GM12874 (cell line): Measurements from ENCODE around the gene AQP3.

Experiments used
- CTCF ChIP-seq: IDR thresholded peaks from 2 replicates; pipeline ENCODE4 v1.5.1; 2011; ENCODE audit warnings: low read depth, mild to moderate bottlenecking, control low read depth, low read length, moderate library complexity; ENCODE audit not compliant: insufficient read depth

AQP3 gene

GRCh38 chr9:33466565-33467495 lies 19.4 kb upstream of the AQP3 start:
- peak; percentile 99 for TF ChIP-seq CTCF

- TF ChIP-seq CTCF: no peak
Measured at GRCh38 chr9:33465596-33466564, 18.5 kb upstream of the AQP3 start.

- TF ChIP-seq CTCF: no peak
Measured at GRCh38 chr9:33465096-33465495, 17.7 kb upstream of the AQP3 start.

- no peak for TF ChIP-seq CTCF
Measured at GRCh38 chr9:33464045-33464636, 16.7 kb upstream of the AQP3 start.

GRCh38 chr9:33463151-33463550 lies 15.8 kb upstream of the AQP3 start:
- no peak for TF ChIP-seq CTCF

- no peak for TF ChIP-seq CTCF
Measured at GRCh38 chr9:33461492-33461891, 14.1 kb upstream of the AQP3 start.

GRCh38 chr9:33460854-33461253 lies 13.5 kb upstream of the AQP3 start:
- no peak for TF ChIP-seq CTCF
